ENCODE data around the gene CLASRP.
"Not testable (repeated sequence)": the region's sequence is repeated elsewhere in the genome, so short reads cannot be mapped to it uniquely, and the experiment has no call there.

The CLASRP gene

GRCh38 chr19:45101806-45102205 is 63.0 kb downstream of the CLASRP start:
- no peak for TF ChIP-seq CTCF (IDR thresholded peaks at IDR 0.05)
- no peak for TF ChIP-seq ZFX (IDR thresholded peaks at IDR 0.05; ENCODE audit: borderline replicate concordance)
- H3K27ac ChIP-seq, result peak overlapping the region; percentile 81; the same call in 1 of the 2 replicates

GRCh38 chr19:45102481-45102880 is 63.6 kb downstream of the CLASRP start:
- TF ChIP-seq ZFX (IDR thresholded peaks at IDR 0.05; ENCODE audit: borderline replicate concordance), result no peak
- TF ChIP-seq CTCF (IDR thresholded peaks at IDR 0.05), result no peak
- H3K27ac ChIP-seq, result peak overlapping the region; percentile 81

- no peak for TF ChIP-seq CTCF (IDR thresholded peaks at IDR 0.05)
- no peak for TF ChIP-seq ZFX (IDR thresholded peaks at IDR 0.05; ENCODE audit: borderline replicate concordance)
- H3K27ac ChIP-seq, result peak overlapping the region; percentile 81
Observed at GRCh38 chr19:45103156-45103507, 64.3 kb downstream of the CLASRP start.

DNA sequence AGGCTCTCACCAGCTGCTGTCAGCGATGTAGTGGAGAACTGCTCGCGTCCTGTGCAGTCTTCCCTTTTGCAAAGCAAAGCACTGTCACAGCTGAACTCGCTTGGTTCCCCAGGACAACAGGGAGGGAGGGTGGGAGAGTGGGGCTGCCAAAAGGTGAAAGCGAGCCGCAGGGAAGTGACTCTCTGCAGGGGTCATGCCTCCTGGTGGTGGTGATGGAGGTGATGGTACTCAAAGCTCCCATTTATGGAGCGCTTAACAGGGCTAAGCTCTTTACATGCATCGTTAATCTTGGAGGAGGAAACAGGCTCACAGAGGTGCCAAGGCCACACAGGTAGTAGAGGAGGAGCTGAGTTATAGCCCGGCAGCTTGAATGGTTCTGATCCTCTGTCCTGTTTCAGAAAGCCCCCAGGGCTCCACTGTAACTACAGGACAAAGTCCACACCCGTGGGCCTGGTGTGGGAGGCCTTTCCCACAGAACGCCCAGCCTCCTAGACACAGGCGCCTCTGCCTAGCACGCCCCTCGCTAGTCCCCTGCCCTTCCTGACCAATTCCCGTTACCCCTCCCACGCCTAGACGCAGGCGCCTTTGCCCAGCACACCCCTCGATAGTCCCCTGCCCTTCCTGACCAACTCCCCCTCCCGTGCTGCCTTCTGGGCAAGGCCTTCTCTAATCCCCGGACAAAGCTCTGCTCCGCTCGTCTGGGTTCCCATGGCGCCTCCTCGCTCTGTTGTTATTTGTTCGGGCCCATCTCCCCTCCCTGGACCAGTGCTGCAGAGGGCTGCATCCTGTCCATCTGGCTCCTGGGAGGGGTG is 64.9 kb downstream of the CLASRP start:
- TF ChIP-seq CTCF (IDR thresholded peaks at IDR 0.05) (peak; percentile 20), ZFX (IDR thresholded peaks at IDR 0.05; ENCODE audit: borderline replicate concordance) (no peak)
- H3K27ac ChIP-seq, result peak overlapping the region; percentile 81

GRCh38 chr19:45104658-45105349 is 66.0 kb downstream of the CLASRP start:
- H3K27ac ChIP-seq, result peak overlapping the region; percentile 81
- no peak for TF ChIP-seq ZFX (IDR thresholded peaks at IDR 0.05; ENCODE audit: borderline replicate concordance)
- TF ChIP-seq CTCF (IDR thresholded peaks at IDR 0.05), result no peak

DNA sequence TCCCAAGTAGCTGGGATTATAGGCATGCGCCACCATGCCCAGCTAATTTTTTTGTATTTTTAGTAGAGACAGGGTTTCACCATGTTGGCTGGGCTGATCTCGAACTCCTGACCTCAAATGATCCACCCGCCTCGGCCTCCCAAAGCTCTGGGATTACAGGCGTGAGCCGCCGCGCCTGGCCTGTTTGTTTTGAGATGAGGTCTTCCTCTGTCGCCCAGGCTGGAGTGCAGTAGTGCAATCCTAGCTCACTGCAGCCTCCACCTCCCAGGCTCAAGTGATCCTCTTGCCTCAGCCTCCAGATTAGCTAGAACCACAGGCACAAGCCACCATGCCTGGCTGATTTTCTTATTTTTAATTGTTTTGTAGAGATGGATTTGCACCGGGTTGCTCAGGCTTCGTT is 67.5 kb downstream of the CLASRP start:
- H3K27ac ChIP-seq, result not testable (repeated sequence)

DNA sequence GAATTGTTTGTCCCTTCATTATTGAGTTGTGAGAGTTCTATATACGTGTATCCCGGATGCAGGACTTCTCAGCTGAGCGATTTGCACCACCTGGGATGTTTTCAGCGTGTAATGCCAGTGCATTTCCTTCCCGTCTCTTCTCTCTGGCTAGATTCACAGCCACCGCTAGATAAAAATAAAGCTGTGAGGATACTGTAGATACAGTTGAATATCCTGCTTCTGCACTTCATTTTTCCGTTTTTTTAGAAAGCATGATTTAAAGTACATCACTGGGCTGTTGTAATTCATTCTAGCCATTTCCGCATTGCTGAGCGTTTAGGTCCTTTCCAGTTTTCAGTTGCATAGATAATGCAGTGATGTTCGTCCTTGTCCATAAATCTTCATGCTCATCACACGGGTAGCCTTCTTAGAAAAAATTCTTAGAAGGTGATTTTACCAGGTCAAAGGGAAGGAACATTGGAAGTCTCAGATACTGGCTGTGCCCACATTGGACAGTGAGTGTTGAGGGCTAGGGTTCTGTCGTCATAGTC is 68.8 kb downstream of the CLASRP start:
- TF ChIP-seq ZFX (IDR thresholded peaks at IDR 0.05; ENCODE audit: borderline replicate concordance) (no peak), CTCF (IDR thresholded peaks at IDR 0.05) (no peak)
- no peak overlapping the region for H3K27ac ChIP-seq
